Spleen (tissue), 11 donors: Measurements from ENCODE around the gene XPO6. TPM values are rescaled to one million over a fixed set of nuclear protein-coding genes. Genes with fewer than 3 reads are reported as not detected.

Experiments
- DNase-seq: peaks from one replicate; pipeline ENCODE4 v3.0.0-alpha.2; 2020
- H3K27ac ChIP-seq, 8 donors: fragments of 200-600 bp; sonication (generic) in 7 of 8; 1 replicate in 4 of 8; 2 replicates in 4 of 8; pipeline versions ENCODE4 v1.5.0 to v1.8.0; 2016 to 2021; ENCODE audit warnings: inconsistent platforms in 4 of 8, mild to moderate bottlenecking in 4 of 8, moderate library complexity in 1 of 8
- H3K27me3 ChIP-seq, 7 donors: fragments of 200-600 bp; sonication (generic) in 6 of 7; replicated peaks in 1 of 7; 1 replicate in 4 of 7; 2 replicates in 3 of 7; pipeline versions ENCODE4 v1.5.0 to v1.8.0; 2016 to 2021; ENCODE audit warnings: inconsistent platforms in 3 of 7, mild to moderate bottlenecking in 1 of 7
- H3K36me3 ChIP-seq, 6 donors: fragments of 200-600 bp; sonication (generic) in 5 of 6; 1 replicate in 4 of 6; 2 replicates in 2 of 6; pipeline versions ENCODE4 v1.5.0 to v1.8.0; 2016 to 2021; ENCODE audit warnings: inconsistent platforms in 2 of 6
- H3K4me1 ChIP-seq, 6 donors: fragments of 200-600 bp; sonication (generic) in 5 of 6; 1 replicate in 3 of 6; 2 replicates in 3 of 6; pipeline versions ENCODE4 v1.5.0 to v1.8.0; 2016 to 2021; ENCODE audit warnings: inconsistent platforms in 3 of 6
- H3K4me3 ChIP-seq, 8 donors: fragments of 200-600 bp; sonication (generic) in 7 of 8; 1 replicate in 4 of 8; 2 replicates in 4 of 8; pipeline versions ENCODE4 v1.5.0 to v1.8.0; 2016 to 2021; ENCODE audit warnings: inconsistent platforms in 4 of 8, mild to moderate bottlenecking in 4 of 8, moderate library complexity in 2 of 8
- H3K9me3 ChIP-seq, 8 donors: fragments of 200-600 bp; sonication (generic) in 7 of 8; 1 replicate in 4 of 8; 2 replicates in 4 of 8; pipeline versions ENCODE4 v1.5.0 to v1.8.0; 2016 to 2021; ENCODE audit warnings: inconsistent platforms in 4 of 8
- POLR2A ChIP-seq, 3 donors: fragments of 450-650 bp; IDR thresholded peaks; one replicate each; pipeline ENCODE4 v1.5.1; 2017; ENCODE audit warnings: antibody characterized with exemption in 3 of 3, mild to moderate bottlenecking in 1 of 3
- POLR2AphosphoS5 ChIP-seq, 3 donors: sonication (generic); formaldehyde crosslinking; IDR thresholded peaks; one replicate each; pipeline ENCODE4 v1.5.1; 2017; ENCODE audit warnings: antibody characterized with exemption in 3 of 3
- whole genome bisulfite sequencing, 5 donors: extraction: QIAGEN DNeasy Blood & Tissue Kit in 3 of 5; methylation state at CpG; one replicate each; pipeline versions ENCODE4 v1.1.5 to v1.1.7; 2013 to 2018; 5-methylcytosine and 5-hydroxymethylcytosine counted together
- intact Hi-C: fragments of 100-400 bp; cut with DNase I; formaldehyde crosslinking; loops from one replicate; pipeline ENCODE4 v1.15.0; 2023; ENCODE audit warnings: low total_unique reads
- polyA plus RNA-seq, 3 donors: library from polyadenylated mRNA; stranded (reverse); fragments of 200-250 nt; gene quantifications; one replicate each; pipeline ENCODE4 v1.2.1, GENCODE V29; 2013
- total RNA-seq, 7 donors: library from RNA; depleted of rRNA in 3 of 7; stranded (reverse); fragments of >200 nt in 3 of 7; fragmentation: NEBNext Ultra II Directional in 4 of 7; extraction: Animal tissue kit (Norgen Biotek cat#: 25700) in 4 of 7; gene quantifications; one replicate each; pipeline versions ENCODE4 v1.1.0 to v1.2.1, GENCODE V29; 2016 to 2021
- TF ChIP-seq, protein P1 (sequence below), 11 experiments: fragments of 200-600 bp in 7 of 11; fragments of 450-650 bp in 4 of 11; sonication (generic) in 4 of 11; IDR thresholded peaks in 8 of 11; conservative IDR thresholded peaks in 3 of 11; 1 replicate in 7 of 11; 2 replicates in 4 of 11; pipeline versions ENCODE4 v1.4.0 to v1.8.0; 2016 to 2021; ENCODE audit warnings: antibody characterized with exemption in 11 of 11, inconsistent platforms in 4 of 11, mild to moderate bottlenecking in 1 of 11
- donor health status: healthy with polysubstance abuse.
- donor health status: DM: no; HTN: no; CAD: no; lungs with moderate emphysema.
- donor health status: DM: no; HTN: no; CAD: no.
- donor health status: Bipolar disorder and iron deficiency.
- donor health status: healthy.
- donor health status: DM: no; HTN: no; CAD: no.
- donor health status: DM: yes; HTN: yes; CAD: no.

XPO6 gene
- total and polyA plus RNA-seq, 10 donors: 96.9 to 517 (median 302) TPM

GRCh38 chr16:28193530-28194423 lies 18.0 kb downstream of the XPO6 start:
- WGBS, 5 donors: 46 to 60% (median 53%) methylated on average over 14 of the region's 14 CpGs
- intact Hi-C loops: no loop called here
- H3K27ac ChIP-seq: peak overlapping the region; percentile 71 to 91 (median 86)

GRCh38 chr16:28192806-28193529 lies 18.8 kb downstream of the XPO6 start:
- TF ChIP-seq POLR2A (IDR thresholded peaks at IDR 0.05) (peak in 1 of 3 donors; percentile 77), POLR2AphosphoS5 (IDR thresholded peaks at IDR 0.05) (peak; percentile 9 to 90 (median 77))
- TF ChIP-seq, protein P1, sequence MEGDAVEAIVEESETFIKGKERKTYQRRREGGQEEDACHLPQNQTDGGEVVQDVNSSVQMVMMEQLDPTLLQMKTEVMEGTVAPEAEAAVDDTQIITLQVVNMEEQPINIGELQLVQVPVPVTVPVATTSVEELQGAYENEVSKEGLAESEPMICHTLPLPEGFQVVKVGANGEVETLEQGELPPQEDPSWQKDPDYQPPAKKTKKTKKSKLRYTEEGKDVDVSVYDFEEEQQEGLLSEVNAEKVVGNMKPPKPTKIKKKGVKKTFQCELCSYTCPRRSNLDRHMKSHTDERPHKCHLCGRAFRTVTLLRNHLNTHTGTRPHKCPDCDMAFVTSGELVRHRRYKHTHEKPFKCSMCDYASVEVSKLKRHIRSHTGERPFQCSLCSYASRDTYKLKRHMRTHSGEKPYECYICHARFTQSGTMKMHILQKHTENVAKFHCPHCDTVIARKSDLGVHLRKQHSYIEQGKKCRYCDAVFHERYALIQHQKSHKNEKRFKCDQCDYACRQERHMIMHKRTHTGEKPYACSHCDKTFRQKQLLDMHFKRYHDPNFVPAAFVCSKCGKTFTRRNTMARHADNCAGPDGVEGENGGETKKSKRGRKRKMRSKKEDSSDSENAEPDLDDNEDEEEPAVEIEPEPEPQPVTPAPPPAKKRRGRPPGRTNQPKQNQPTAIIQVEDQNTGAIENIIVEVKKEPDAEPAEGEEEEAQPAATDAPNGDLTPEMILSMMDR (IDR thresholded peaks at IDR 0.05 in 8 of 11, conservative IDR thresholded peaks at IDR 0.05 in 3 of 11): peak in 7 of 11 experiments; percentile 12 to 64 (median 34)
- H3K27me3 ChIP-seq: no peaks in the 10 kb centered on the region
- peaks cover 0 to 52% (median 6%) of the 10 kb centered on the region in 6 donors for H3K36me3 ChIP-seq
- peaks cover 39 to 99% (median 90%) of the 10 kb centered on the region in 6 donors for H3K4me1 ChIP-seq
- peak; percentile 92 for DNase-seq
- WGBS, 5 donors: 28 to 30% (median 29%) methylated on average over 10 of the region's 10 CpGs
- peak overlapping the region; percentile 71 to 91 (median 86) for H3K27ac ChIP-seq
- intact Hi-C loops: no loop called here
- H3K4me3 ChIP-seq: peak overlapping the region in 4 of 8 donors; percentile 3 to 49 (median 6)
- H3K9me3 ChIP-seq: no peaks in the 10 kb centered on the region

More at GRCh38 chr16:28193530-28194423, 18.0 kb downstream of the XPO6 start:
- DNase-seq: no peak
- no peaks in the 10 kb centered on the region for H3K27me3 ChIP-seq
- H3K9me3 ChIP-seq: no peaks in the 10 kb centered on the region
- peaks cover 0 to 54% (median 6%) of the 10 kb centered on the region in 6 donors for H3K36me3 ChIP-seq
- no peak for TF ChIP-seq POLR2A (IDR thresholded peaks at IDR 0.05)
- no peak for TF ChIP-seq POLR2AphosphoS5 (IDR thresholded peaks at IDR 0.05)
- TF ChIP-seq, protein P1 (IDR thresholded peaks at IDR 0.05 in 8 of 11, conservative IDR thresholded peaks at IDR 0.05 in 3 of 11): no peak
- H3K4me1 ChIP-seq: peaks cover 34 to 99% (median 84%) of the 10 kb centered on the region in 6 donors
- H3K4me3 ChIP-seq: peak overlapping the region in 5 of 8 donors; percentile 3 to 49 (median 4)

GRCh38 chr16:28191364-28191960 lies 20.3 kb downstream of the XPO6 start:
- DNase-seq: no peak
- Histone ChIP-seq H3K27me3 (no peaks in the 10 kb centered on the region), H3K27ac (peak overlapping the region in 7 of 8 donors; percentile 11 to 91 (median 86)), H3K4me3 (no peak overlapping the region), H3K36me3 (peaks cover 0 to 41% (median 6%) of the 10 kb centered on the region in 6 donors), H3K4me1 (peaks cover 54 to 100% (median 95%) of the 10 kb centered on the region in 6 donors), H3K9me3 (no peaks in the 10 kb centered on the region)
- intact Hi-C loops: no loop called here
- TF ChIP-seq POLR2A (IDR thresholded peaks at IDR 0.05) (no peak), POLR2AphosphoS5 (IDR thresholded peaks at IDR 0.05) (no peak)
- TF ChIP-seq, protein P1 (IDR thresholded peaks at IDR 0.05 in 8 of 11, conservative IDR thresholded peaks at IDR 0.05 in 3 of 11): no peak
- WGBS, 5 donors: 60 to 93% (median 85%) methylated on average over 3 of the region's 3 CpGs
